ENCODE measurements around the gene LYZ.

LYZ gene

GRCh38 chr12:69388371-69388770 is 40.2 kb downstream of the LYZ start:
- no peak for DNase-seq (ENCODE audit: low read depth)

- DNase-seq (ENCODE audit: low read depth), result no peak
These were observed 41.6 kb downstream of the LYZ start for GRCh38 chr12:69389831-69390230.

- no peak for DNase-seq (ENCODE audit: low read depth)
These were observed 44.2 kb downstream of the LYZ start for GRCh38 chr12:69392179-69392928.

GRCh38 chr12:69396041-69396440 is 47.9 kb downstream of the LYZ start:
- no peak for DNase-seq (ENCODE audit: low read depth)

GRCh38 chr12:69396963-69397362 is 48.8 kb downstream of the LYZ start:
- DNase-seq (ENCODE audit: low read depth), result no peak

- no peak for DNase-seq (ENCODE audit: low read depth)
These were observed 49.8 kb downstream of the LYZ start for GRCh38 chr12:69397978-69398377.

- DNase-seq (ENCODE audit: low read depth), result no peak
These were observed 53.8 kb downstream of the LYZ start for GRCh38 chr12:69401940-69402339.

Measured in CMK (cell line).